ENCODE data around the gene UBL4A. TPM values are rescaled to one million over a fixed set of nuclear protein-coding genes. Genes with fewer than 3 reads are reported as not detected.

Gene UBL4A
- total RNA-seq, 1 donor from 2014 or later = 30.2 TPM

DNA sequence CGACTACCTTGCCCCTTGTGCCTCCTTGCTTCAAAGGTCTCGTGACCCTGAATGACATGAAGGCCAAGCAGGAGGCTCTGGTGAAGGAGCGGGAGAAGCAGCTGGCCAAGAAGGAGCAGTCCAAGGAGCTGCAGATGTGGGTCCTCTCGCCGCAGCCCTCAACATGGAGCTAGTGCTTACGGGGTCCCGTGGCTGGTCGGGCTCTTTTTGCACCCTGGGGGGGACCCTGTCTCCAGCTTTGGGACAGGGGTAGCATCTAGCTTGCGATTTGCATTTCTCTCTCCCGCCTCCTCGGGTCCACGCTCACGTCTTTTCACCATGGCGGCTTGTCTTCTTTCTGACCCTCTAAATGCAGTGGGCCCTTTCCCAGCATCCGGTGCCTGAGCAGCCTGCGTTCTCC, 40.6 kb downstream of the UBL4A start:
- H3K27me3 ChIP-seq = no peaks in the 10 kb centered on the region
- no peak overlapping the region for H3K4me3 ChIP-seq
- H3K36me3 ChIP-seq = peaks cover 0 to 5% of the 10 kb centered on the region in 2 donors
- TF ChIP-seq POLR2A (IDR thresholded peaks at IDR 0.05) = no peak
- TF ChIP-seq, protein P1, sequence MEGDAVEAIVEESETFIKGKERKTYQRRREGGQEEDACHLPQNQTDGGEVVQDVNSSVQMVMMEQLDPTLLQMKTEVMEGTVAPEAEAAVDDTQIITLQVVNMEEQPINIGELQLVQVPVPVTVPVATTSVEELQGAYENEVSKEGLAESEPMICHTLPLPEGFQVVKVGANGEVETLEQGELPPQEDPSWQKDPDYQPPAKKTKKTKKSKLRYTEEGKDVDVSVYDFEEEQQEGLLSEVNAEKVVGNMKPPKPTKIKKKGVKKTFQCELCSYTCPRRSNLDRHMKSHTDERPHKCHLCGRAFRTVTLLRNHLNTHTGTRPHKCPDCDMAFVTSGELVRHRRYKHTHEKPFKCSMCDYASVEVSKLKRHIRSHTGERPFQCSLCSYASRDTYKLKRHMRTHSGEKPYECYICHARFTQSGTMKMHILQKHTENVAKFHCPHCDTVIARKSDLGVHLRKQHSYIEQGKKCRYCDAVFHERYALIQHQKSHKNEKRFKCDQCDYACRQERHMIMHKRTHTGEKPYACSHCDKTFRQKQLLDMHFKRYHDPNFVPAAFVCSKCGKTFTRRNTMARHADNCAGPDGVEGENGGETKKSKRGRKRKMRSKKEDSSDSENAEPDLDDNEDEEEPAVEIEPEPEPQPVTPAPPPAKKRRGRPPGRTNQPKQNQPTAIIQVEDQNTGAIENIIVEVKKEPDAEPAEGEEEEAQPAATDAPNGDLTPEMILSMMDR (IDR thresholded peaks at IDR 0.05) = no peak
- TF ChIP-seq POLR2AphosphoS5 (IDR thresholded peaks at IDR 0.05; ENCODE audit: insufficient read depth in 1 of 2, low read depth in 1 of 2) = no peak
- no peak for DNase-seq (ENCODE audit: extremely low spot score in 2 of 2)
- no peak overlapping the region for H3K27ac ChIP-seq
- no peaks in the 10 kb centered on the region for H3K9me3 ChIP-seq
- intact Hi-C loops (cut with DNase I) = no loop called here
- peaks cover 23% of the 10 kb centered on the region for H3K4me1 ChIP-seq

DNA sequence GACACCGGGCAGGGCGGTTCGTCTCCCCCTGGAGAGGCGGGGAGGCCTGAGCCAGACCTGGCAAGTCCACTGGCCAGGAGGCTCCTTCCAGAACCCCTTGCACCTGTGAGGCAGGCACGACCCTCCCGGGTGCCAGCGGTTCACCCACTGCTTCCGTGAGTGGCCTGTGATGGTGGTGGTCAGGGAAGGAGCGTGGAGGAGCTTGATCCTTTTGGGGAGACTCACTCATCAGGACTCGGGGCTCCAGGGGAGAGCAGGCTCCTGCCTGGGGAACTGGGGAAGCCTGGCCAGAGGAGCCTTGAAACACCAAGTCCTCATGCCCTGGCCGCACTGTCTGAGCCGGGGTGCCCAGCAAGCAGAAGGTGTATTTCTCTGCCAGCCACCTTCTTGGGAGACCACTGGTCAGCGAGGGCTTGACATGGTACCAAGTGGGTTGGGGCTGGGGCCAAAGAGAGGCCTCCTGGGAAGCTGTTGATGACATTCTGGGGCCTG, 41.6 kb downstream of the UBL4A start:
- intact Hi-C loops (cut with DNase I) = no loop called here
- Histone ChIP-seq H3K27ac (peak overlapping the region; percentile 94), H3K4me1 (peaks cover 23% of the 10 kb centered on the region), H3K4me3 (peak overlapping the region; percentile 48 to 50), H3K27me3 (no peaks in the 10 kb centered on the region), H3K9me3 (no peaks in the 10 kb centered on the region), H3K36me3 (peaks cover 0 to 5% of the 10 kb centered on the region in 2 donors)
- DNase-seq (ENCODE audit: extremely low spot score in 2 of 2) = no peak
- TF ChIP-seq POLR2AphosphoS5 (IDR thresholded peaks at IDR 0.05; ENCODE audit: insufficient read depth in 1 of 2, low read depth in 1 of 2) = no peak

DNA sequence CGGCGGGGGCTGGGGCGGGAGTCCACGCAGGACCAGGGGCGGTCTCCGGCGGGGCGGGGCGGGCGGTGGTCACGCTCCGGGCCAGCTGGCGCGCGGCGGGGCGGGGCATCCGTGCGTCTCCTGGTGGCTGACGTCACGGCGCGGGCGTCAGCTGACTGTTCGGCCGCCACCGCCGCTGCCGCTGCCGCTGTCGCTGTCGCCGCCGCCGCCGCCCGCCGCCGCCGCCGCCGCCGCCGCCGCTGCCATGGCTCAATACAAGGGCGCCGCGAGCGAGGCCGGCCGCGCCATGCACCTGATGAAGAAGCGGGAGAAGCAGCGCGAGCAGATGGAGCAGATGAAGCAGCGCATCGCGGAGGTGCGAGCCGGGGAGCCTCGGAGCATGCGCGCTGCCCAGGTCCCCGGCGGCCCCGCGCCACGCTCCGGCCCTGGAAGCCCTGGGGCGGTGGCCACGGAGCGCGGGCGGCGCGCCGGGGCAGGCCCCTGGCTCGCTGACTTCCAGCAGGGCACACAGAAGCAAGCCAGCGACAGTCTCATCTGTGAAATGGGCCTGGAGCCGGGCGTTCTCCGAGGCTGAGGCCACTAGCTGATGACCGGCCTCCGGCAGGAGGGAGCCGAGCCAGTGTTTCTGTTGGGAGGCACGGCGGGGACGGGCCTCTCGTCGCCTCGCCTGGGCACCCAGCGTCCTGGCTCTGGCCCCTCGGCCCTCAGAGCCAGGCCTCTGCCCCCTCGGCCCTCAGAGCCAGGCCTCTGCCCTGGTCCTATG, 42.2 kb downstream of the UBL4A start, which contains the start of gene FAM50A:
Gene FAM50A, plus strand, starts transcription at position 150 of the 763 bp plus-strand sequence. Its CDS starts 95 bp downstream, at position 245.
- TF ChIP-seq POLR2AphosphoS5 (IDR thresholded peaks at IDR 0.05; ENCODE audit: insufficient read depth in 1 of 2, low read depth in 1 of 2) (no peak), POLR2A (IDR thresholded peaks at IDR 0.05) (peak in 1 of 2 donors; percentile 48)
- TF ChIP-seq, protein P1 (IDR thresholded peaks at IDR 0.05) = no peak
- intact Hi-C loops (cut with DNase I) = no loop called here
- Histone ChIP-seq H3K4me1 (peaks cover 28% of the 10 kb centered on the region), H3K9me3 (no peaks in the 10 kb centered on the region), H3K4me3 (peak within 1 kb of the TSS; percentile 48 to 50), H3K27ac (peak within 1 kb of the TSS; percentile 94), H3K27me3 (no peaks in the 10 kb centered on the region), H3K36me3 (peaks cover 0 to 9% of the 10 kb centered on the region in 2 donors)
- no peak for DNase-seq (ENCODE audit: extremely low spot score in 2 of 2)

DNA sequence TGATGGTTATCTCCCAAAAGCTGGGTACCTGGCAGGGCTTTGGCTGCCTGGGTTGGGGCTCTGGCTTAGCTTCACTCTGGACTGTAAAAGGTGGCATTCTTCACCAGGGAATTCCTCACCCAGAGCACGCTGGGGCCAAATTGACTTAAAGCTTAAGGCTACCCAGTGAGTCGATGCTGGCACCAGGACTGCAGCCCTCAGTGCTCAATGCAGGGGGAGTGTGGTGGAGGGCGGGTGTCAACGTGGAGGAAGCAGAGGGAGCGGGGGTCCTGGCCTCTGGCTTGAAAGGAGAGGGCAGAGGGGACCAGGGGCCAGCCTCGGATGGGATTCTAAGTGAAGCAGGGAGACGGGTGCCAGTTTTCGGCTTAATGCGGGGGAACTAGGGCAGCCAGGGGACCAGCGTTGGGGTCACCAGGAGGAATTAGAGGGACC, 42.9 kb downstream of the UBL4A start:
- peaks cover 34% of the 10 kb centered on the region for H3K4me1 ChIP-seq
- no peaks in the 10 kb centered on the region for H3K27me3 ChIP-seq
- peaks cover 0 to 12% of the 10 kb centered on the region in 2 donors for H3K36me3 ChIP-seq
- H3K9me3 ChIP-seq = no peaks in the 10 kb centered on the region
- intact Hi-C loops (cut with DNase I) = no loop called here
- TF ChIP-seq, protein P1 (IDR thresholded peaks at IDR 0.05) = no peak
- no peak for TF ChIP-seq POLR2A (IDR thresholded peaks at IDR 0.05)
- no peak for TF ChIP-seq POLR2AphosphoS5 (IDR thresholded peaks at IDR 0.05; ENCODE audit: insufficient read depth in 1 of 2, low read depth in 1 of 2)
- H3K27ac ChIP-seq = peak overlapping the region; percentile 94
- H3K4me3 ChIP-seq = peak overlapping the region; percentile 48 to 50
- DNase-seq (ENCODE audit: extremely low spot score in 2 of 2) = no peak

DNA sequence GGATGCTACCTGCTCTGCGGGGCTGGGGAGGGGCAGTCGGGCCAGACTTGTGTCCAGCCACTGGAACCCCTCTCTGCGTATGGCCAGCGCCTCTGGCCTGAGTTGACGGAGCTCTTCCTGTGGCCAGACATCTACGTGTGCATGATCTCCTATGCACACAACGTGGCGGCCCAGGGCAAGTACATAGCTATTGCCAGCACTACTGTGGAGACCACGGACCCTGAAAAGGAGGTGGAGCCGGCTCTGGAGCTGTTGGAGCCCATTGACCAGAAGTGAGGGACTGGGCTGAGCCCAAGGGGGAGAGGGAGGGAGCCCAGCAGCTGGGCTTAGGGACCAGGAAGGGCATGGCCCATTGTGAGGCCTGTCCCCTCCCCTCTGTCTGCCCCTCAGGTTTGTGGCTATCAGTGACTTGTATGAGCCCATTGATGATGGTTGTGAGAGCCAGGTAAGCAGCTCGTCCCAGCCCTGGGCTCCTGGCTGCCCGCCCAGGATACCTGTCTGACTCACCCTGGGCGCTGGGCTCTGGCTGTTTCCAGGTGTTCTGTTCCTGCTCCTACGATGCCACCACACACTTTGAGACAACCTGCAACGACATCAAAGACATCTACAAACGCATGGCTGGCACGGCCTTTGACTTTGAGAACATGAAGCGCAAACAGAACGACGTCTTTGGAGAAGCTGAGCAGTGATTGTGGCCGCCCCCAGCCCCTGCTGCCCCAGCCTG, 44.3 kb downstream of the UBL4A start:
- Histone ChIP-seq H3K27ac (no peak overlapping the region), H3K4me3 (no peak overlapping the region), H3K4me1 (peaks cover 39% of the 10 kb centered on the region), H3K9me3 (no peaks in the 10 kb centered on the region), H3K27me3 (no peaks in the 10 kb centered on the region), H3K36me3 (peaks cover 0 to 12% of the 10 kb centered on the region in 2 donors)
- DNase-seq (ENCODE audit: extremely low spot score in 2 of 2) = no peak
- intact Hi-C loops (cut with DNase I) = no loop called here
- TF ChIP-seq POLR2AphosphoS5 (IDR thresholded peaks at IDR 0.05; ENCODE audit: insufficient read depth in 1 of 2, low read depth in 1 of 2) (no peak), POLR2A (IDR thresholded peaks at IDR 0.05) (no peak)
- TF ChIP-seq, protein P1 (IDR thresholded peaks at IDR 0.05) = no peak
